ENCODE measurements around the gene PRKCA.

The PRKCA gene

DNA sequence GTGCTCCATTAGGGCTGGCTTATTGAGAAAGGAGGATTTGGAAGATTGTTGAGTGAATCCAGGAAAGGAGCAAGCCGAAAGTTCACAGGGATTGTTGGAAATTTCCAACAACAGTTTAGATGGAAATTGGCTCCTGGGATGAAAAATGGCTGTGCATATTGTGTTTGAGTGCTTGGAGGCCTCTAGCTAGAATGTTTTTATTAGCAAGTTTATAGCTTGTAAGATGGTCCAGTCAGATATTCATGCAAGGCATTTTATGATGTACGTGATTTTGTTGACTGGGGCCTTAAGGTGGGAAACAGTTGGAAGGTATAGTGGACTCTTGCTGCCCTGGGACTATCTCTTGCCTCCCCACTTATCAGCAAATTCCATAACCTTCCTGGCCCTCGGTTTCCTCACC, 216.7 kb downstream of the PRKCA start (continued):
- TF ChIP-seq, protein P1, sequence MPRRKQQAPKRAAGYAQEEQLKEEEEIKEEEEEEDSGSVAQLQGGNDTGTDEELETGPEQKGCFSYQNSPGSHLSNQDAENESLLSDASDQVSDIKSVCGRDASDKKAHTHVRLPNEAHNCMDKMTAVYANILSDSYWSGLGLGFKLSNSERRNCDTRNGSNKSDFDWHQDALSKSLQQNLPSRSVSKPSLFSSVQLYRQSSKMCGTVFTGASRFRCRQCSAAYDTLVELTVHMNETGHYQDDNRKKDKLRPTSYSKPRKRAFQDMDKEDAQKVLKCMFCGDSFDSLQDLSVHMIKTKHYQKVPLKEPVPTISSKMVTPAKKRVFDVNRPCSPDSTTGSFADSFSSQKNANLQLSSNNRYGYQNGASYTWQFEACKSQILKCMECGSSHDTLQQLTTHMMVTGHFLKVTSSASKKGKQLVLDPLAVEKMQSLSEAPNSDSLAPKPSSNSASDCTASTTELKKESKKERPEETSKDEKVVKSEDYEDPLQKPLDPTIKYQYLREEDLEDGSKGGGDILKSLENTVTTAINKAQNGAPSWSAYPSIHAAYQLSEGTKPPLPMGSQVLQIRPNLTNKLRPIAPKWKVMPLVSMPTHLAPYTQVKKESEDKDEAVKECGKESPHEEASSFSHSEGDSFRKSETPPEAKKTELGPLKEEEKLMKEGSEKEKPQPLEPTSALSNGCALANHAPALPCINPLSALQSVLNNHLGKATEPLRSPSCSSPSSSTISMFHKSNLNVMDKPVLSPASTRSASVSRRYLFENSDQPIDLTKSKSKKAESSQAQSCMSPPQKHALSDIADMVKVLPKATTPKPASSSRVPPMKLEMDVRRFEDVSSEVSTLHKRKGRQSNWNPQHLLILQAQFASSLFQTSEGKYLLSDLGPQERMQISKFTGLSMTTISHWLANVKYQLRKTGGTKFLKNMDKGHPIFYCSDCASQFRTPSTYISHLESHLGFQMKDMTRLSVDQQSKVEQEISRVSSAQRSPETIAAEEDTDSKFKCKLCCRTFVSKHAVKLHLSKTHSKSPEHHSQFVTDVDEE (CRISPR knock-in tag; IDR thresholded peaks at IDR 0.05): no peak
- TF ChIP-seq RARB (CRISPR knock-in tag; IDR thresholded peaks at IDR 0.05): no peak

DNA sequence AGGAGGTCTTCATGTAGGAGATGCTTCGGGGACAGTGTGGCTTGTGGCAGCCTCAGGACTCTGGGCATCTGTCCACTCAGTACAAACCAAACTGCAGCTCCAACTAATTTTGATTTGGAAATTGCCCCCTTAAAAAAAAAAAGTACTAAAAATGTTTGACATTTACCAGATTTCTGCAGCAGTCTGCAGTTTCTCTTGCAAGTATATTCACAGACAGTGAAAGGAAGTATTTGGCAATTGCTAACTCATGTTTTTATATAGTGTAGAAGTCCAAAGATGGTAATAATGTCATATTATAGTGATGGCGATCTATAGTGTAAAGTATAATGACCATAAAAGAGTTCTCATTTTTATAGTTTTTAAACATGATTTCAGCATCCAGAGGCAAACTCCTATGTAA, 218.6 kb downstream of the PRKCA start:
- 0 out of 2 replicates have a peak, but pooled peaks have one; percentile 22 for TF ChIP-seq TCF4 (CRISPR knock-in tag; IDR thresholded peaks at IDR 0.05; ENCODE audit: borderline replicate concordance)
- peak; percentile 23 for TF ChIP-seq ISL1 (CRISPR knock-in tag; IDR thresholded peaks at IDR 0.05)
- TF ChIP-seq, protein P2, sequence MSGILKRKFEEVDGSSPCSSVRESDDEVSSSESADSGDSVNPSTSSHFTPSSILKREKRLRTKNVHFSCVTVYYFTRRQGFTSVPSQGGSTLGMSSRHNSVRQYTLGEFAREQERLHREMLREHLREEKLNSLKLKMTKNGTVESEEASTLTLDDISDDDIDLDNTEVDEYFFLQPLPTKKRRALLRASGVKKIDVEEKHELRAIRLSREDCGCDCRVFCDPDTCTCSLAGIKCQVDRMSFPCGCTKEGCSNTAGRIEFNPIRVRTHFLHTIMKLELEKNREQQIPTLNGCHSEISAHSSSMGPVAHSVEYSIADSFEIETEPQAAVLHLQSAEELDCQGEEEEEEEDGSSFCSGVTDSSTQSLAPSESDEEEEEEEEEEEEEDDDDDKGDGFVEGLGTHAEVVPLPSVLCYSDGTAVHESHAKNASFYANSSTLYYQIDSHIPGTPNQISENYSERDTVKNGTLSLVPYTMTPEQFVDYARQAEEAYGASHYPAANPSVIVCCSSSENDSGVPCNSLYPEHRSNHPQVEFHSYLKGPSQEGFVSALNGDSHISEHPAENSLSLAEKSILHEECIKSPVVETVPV (CRISPR knock-in tag; IDR thresholded peaks at IDR 0.05): no peak
- ATAC-seq: no peak

DNA sequence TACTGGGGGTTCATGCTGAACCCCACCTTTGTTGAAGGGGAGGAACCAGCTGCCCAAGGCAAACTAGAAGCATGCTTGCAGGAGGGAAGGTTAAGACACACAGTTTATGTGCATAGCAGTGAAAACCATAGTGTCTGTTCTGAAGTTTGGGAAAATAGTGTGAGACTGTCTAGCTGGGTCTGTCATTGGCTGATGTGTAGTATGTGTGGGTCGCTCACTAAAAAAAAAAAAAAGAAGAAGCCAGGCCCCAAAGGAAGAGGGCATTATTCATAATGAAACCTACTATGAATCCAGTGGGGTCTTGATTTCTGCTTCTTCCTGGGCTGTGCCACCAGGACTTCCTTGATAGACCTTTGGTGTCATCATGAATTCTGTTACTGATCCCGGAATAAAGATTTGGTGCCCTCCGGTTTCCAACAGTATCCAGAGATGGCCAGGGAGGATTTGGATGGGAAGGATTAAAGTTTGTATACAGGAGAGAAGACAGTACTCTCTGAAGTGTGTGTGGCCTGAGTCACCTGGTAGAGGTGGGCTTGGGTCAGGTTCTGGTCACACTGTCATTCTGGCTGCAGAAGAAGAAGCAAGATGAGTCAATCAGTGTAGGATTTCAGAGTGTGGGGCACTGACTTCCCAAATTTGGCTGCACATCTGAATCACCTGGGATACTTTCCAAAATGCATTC, 220.3 kb downstream of the PRKCA start:
- TF ChIP-seq, protein P1 (CRISPR knock-in tag; IDR thresholded peaks at IDR 0.05): no peak
- TF ChIP-seq ZFP3 (CRISPR knock-in tag; IDR thresholded peaks at IDR 0.05) (no peak), TOX (CRISPR knock-in tag; IDR thresholded peaks at IDR 0.05; ENCODE audit: borderline replicate concordance) (no peak), BACH2 (CRISPR knock-in tag; IDR thresholded peaks at IDR 0.05; ENCODE audit: borderline replicate concordance) (no peak), TCF4 (CRISPR knock-in tag; IDR thresholded peaks at IDR 0.05; ENCODE audit: borderline replicate concordance) (no peak), ZNF565 (CRISPR knock-in tag; conservative IDR thresholded peaks at IDR 0.05; ENCODE audit: low read depth) (no peak), ISL1 (CRISPR knock-in tag; IDR thresholded peaks at IDR 0.05) (no peak), RARB (CRISPR knock-in tag; IDR thresholded peaks at IDR 0.05) (no peak), ARNTL (CRISPR knock-in tag; IDR thresholded peaks at IDR 0.05; ENCODE audit: borderline replicate concordance, low read depth) (no peak)
- TF ChIP-seq, protein P2 (CRISPR knock-in tag; IDR thresholded peaks at IDR 0.05): no peak
- TF ChIP-seq, protein P3, sequence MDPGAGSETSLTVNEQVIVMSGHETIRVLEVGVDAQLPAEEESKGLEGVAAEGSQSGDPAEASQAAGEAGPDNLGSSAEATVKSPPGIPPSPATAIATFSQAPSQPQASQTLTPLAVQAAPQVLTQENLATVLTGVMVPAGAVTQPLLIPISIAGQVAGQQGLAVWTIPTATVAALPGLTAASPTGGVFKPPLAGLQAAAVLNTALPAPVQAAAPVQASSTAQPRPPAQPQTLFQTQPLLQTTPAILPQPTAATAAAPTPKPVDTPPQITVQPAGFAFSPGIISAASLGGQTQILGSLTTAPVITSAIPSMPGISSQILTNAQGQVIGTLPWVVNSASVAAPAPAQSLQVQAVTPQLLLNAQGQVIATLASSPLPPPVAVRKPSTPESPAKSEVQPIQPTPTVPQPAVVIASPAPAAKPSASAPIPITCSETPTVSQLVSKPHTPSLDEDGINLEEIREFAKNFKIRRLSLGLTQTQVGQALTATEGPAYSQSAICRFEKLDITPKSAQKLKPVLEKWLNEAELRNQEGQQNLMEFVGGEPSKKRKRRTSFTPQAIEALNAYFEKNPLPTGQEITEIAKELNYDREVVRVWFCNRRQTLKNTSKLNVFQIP (CRISPR knock-in tag; IDR thresholded peaks at IDR 0.05; ENCODE audit: borderline replicate concordance, low read depth): no peak

DNA sequence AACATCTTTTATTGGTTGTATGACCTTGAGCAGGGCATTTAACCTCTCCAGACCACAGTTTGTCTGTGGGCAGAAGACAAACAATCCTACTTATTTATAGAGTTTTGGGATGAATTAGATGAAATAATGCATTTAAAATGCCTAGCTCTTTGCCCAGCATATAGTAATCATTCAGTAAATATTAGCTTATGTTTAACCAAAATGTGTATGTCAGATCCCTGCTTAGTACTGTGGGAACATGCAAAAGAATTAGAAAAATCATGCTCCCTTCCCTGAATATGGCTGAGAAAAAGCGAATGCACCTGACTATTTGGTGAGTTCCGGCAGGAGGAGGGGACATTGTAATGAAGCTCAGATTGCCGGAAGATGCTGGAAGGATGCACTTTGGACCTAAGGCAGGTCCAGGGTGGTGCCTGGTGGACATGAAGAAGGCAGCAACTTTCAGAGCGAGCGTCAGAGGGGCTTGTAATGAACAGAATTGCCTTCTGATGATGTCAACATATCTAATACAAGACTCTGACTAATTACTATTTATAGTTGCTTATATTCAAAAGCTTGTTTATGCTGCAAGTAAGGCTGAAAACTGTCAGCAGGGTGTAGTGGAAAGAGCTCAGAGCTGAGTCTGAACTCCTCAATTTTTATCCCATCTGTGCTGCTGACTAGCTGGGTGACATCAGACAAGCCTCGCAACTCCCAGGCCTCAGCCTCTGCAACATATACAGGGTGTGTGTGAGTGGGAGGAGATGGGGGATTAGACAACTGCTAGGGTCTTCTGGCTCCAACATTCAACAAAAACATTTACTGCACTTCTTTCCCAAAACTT, 221.2 kb downstream of the PRKCA start:
- ATAC-seq: peak; percentile 21; the same call in 2 of the 3 replicates

More for the DNA sequence above, 220.3 kb downstream of the PRKCA start:
- peak; percentile 18; the same call in 2 of the 3 replicates for ATAC-seq

More for the DNA sequence above, 221.2 kb downstream of the PRKCA start:
- TF ChIP-seq, protein P4, sequence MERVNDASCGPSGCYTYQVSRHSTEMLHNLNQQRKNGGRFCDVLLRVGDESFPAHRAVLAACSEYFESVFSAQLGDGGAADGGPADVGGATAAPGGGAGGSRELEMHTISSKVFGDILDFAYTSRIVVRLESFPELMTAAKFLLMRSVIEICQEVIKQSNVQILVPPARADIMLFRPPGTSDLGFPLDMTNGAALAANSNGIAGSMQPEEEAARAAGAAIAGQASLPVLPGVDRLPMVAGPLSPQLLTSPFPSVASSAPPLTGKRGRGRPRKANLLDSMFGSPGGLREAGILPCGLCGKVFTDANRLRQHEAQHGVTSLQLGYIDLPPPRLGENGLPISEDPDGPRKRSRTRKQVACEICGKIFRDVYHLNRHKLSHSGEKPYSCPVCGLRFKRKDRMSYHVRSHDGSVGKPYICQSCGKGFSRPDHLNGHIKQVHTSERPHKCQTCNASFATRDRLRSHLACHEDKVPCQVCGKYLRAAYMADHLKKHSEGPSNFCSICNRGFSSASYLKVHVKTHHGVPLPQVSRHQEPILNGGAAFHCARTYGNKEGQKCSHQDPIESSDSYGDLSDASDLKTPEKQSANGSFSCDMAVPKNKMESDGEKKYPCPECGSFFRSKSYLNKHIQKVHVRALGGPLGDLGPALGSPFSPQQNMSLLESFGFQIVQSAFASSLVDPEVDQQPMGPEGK (CRISPR knock-in tag; IDR thresholded peaks at IDR 0.05; ENCODE audit: borderline replicate concordance): no peak
- TF ChIP-seq TCF4 (CRISPR knock-in tag; IDR thresholded peaks at IDR 0.05; ENCODE audit: borderline replicate concordance) (no peak), ISL1 (CRISPR knock-in tag; IDR thresholded peaks at IDR 0.05) (no peak), ZNF565 (CRISPR knock-in tag; conservative IDR thresholded peaks at IDR 0.05; ENCODE audit: low read depth) (no peak), ZC3H10 (CRISPR knock-in tag; IDR thresholded peaks at IDR 0.05) (no peak), ZFP30 (CRISPR knock-in tag; IDR thresholded peaks at IDR 0.05) (no peak), BACH2 (CRISPR knock-in tag; IDR thresholded peaks at IDR 0.05; ENCODE audit: borderline replicate concordance) (no peak), OSR1 (CRISPR knock-in tag; IDR thresholded peaks at IDR 0.05) (no peak)
- TF ChIP-seq, protein P3 (CRISPR knock-in tag; IDR thresholded peaks at IDR 0.05; ENCODE audit: borderline replicate concordance, low read depth): no peak
